ENCODE measurements around the gene DCLRE1C.
"Not testable (repeated sequence)": the region's sequence is repeated elsewhere in the genome, so short reads cannot be mapped to it uniquely, and the experiment has no call there.

Gene DCLRE1C

GRCh38 chr10:14954001-14954770, at the start of gene DCLRE1C:
Gene DCLRE1C (minus strand): TSS chr10:14954096. CDS start chr10:14954010, 86 bp downstream.
- DNase-seq (ENCODE audit: low spot score) = peak; percentile 94

GRCh38 chr10:14995964-14996565, 42.2 kb upstream of the DCLRE1C start:
- DNase-seq (ENCODE audit: low spot score) = no peak

GRCh38 chr10:14993500-14994455, 39.9 kb upstream of the DCLRE1C start:
- DNase-seq (ENCODE audit: low spot score) = not testable (repeated sequence)

GRCh38 chr10:14992336-14992735, 38.4 kb upstream of the DCLRE1C start:
- not testable (repeated sequence) for DNase-seq (ENCODE audit: low spot score)

GRCh38 chr10:14991035-14991749, 37.3 kb upstream of the DCLRE1C start:
- DNase-seq (ENCODE audit: low spot score) = not testable (repeated sequence)

GRCh38 chr10:14989552-14989951, 35.7 kb upstream of the DCLRE1C start:
- not testable (repeated sequence) for DNase-seq (ENCODE audit: low spot score)

- no peak for DNase-seq (ENCODE audit: low spot score)
Measured at GRCh38 chr10:14982744-14983143, 28.8 kb upstream of the DCLRE1C start.

GRCh38 chr10:14975672-14976273, 21.9 kb upstream of the DCLRE1C start:
- DNase-seq (ENCODE audit: low spot score) = no peak

- DNase-seq (ENCODE audit: low spot score) = not testable (repeated sequence)
Measured at GRCh38 chr10:14974153-14974998, 20.5 kb upstream of the DCLRE1C start.

GRCh38 chr10:14971867-14972448, 18.1 kb upstream of the DCLRE1C start:
- DNase-seq (ENCODE audit: low spot score) = no peak

- DNase-seq (ENCODE audit: low spot score) = no peak
Measured at GRCh38 chr10:14967897-14968296, 14.0 kb upstream of the DCLRE1C start.

- peak; percentile 98 for DNase-seq (ENCODE audit: low spot score)
Measured at GRCh38 chr10:14959221-14960057, 5.5 kb upstream of the DCLRE1C start, which contains the start of gene MEIG1. Gene MEIG1 (plus strand): TSS chr10:14959388. CDS start chr10:14966469, 7,081 bp downstream.

GRCh38 chr10:14958872-14959220, 5.0 kb upstream of the DCLRE1C start:
- no peak for DNase-seq (ENCODE audit: low spot score)

- no peak for DNase-seq (ENCODE audit: low spot score)
Measured at GRCh38 chr10:14954934-14955333, 1.0 kb upstream of the DCLRE1C start.

GRCh38 chr10:14953424-14954000, 384 bp downstream of the DCLRE1C start:
- DNase-seq (ENCODE audit: low spot score) = peak; percentile 50

GRCh38 chr10:14952851-14953423, 959 bp downstream of the DCLRE1C start:
- peak; percentile 19 for DNase-seq (ENCODE audit: low spot score)

GRCh38 chr10:14949291-14949690, 4.6 kb downstream of the DCLRE1C start:
- no peak for DNase-seq (ENCODE audit: low spot score)

GRCh38 chr10:14947268-14947667, 6.6 kb downstream of the DCLRE1C start:
- DNase-seq (ENCODE audit: low spot score) = no peak

Measured in HuH-7 (cell line).